Liver (tissue), 9 donors: Measurements from ENCODE around the gene TRAK1. TPM values are rescaled to one million over a fixed set of nuclear protein-coding genes. Genes with fewer than 3 reads are reported as not detected.

Source experiments
- DNase-seq: peaks from one replicate; pipeline ENCODE4 v3.0.0-alpha.2; 2017; ENCODE audit warnings: low spot score
- H3K27ac ChIP-seq, 2 donors: one replicate each; pipeline ENCODE4 v1.7.0; 2013; ENCODE audit warnings: inconsistent platforms in 2 of 2, low read length in 2 of 2, control low read depth in 1 of 2, low read depth in 1 of 2, mild to moderate bottlenecking in 1 of 2
- H3K27me3 ChIP-seq, 4 donors: one replicate each; pipeline versions ENCODE4 v1.6.1 to v1.7.0; 2013; ENCODE audit warnings: low read length in 3 of 4, inconsistent platforms in 1 of 4, mild to moderate bottlenecking in 1 of 4, moderate library complexity in 1 of 4; ENCODE audit not compliant: control insufficient read depth in 4 of 4, insufficient read depth in 4 of 4
- H3K36me3 ChIP-seq, 4 donors: one replicate each; pipeline versions ENCODE4 v1.6.1 to v1.7.0; 2013; ENCODE audit warnings: low read length in 3 of 4, mild to moderate bottlenecking in 3 of 4, low read depth in 1 of 4, moderate library complexity in 1 of 4; ENCODE audit not compliant: control insufficient read depth in 4 of 4, insufficient read depth in 3 of 4
- H3K4me1 ChIP-seq, 4 donors: one replicate each; pipeline versions ENCODE4 v1.6.1 to v1.7.0; 2013; ENCODE audit warnings: low read length in 3 of 4, mild to moderate bottlenecking in 3 of 4, moderate library complexity in 1 of 4; ENCODE audit not compliant: control insufficient read depth in 4 of 4, insufficient read depth in 4 of 4
- H3K4me3 ChIP-seq, 3 donors: one replicate each; pipeline versions ENCODE4 v1.6.1 to v1.7.0; 2013; ENCODE audit warnings: low read length in 3 of 3, control low read depth in 1 of 3, low read depth in 1 of 3, mild to moderate bottlenecking in 1 of 3
- H3K9ac ChIP-seq, 2 donors: one replicate each; pipeline ENCODE4 v1.7.0; 2013; ENCODE audit warnings: low read length in 2 of 2, mild to moderate bottlenecking in 2 of 2, moderate library complexity in 2 of 2, control low read depth in 1 of 2, low read depth in 1 of 2
- H3K9me3 ChIP-seq, 4 donors: one replicate each; pipeline versions ENCODE4 v1.6.1 to v1.7.0; 2013; ENCODE audit warnings: low read length in 3 of 4; ENCODE audit not compliant: control insufficient read depth in 4 of 4
- ATF3 ChIP-seq: IDR thresholded peaks from 2 replicates; pipeline ENCODE4 v1.6.1; 2016; ENCODE audit warnings: antibody characterized with exemption
- FOXA1 ChIP-seq: IDR thresholded peaks from 2 replicates; pipeline ENCODE4 v1.6.1; 2016; ENCODE audit warnings: antibody characterized with exemption
- HNF4A ChIP-seq, 2 donors: conservative IDR thresholded peaks; 2 replicates each; pipeline ENCODE4 v1.6.1; 2016; ENCODE audit warnings: antibody characterized with exemption in 2 of 2, mild to moderate bottlenecking in 2 of 2
- HNF4G ChIP-seq: IDR thresholded peaks from 2 replicates; pipeline ENCODE4 v1.6.1; 2016; ENCODE audit warnings: antibody characterized with exemption
- JUND ChIP-seq, 2 donors: IDR thresholded peaks; 2 replicates each; pipeline ENCODE4 v1.6.1; 2016; ENCODE audit warnings: antibody characterized with exemption in 2 of 2
- NR2F2 ChIP-seq: IDR thresholded peaks from 2 replicates; pipeline ENCODE4 v1.6.1; 2016; ENCODE audit warnings: antibody characterized with exemption
- RAD21 ChIP-seq, 2 donors: IDR thresholded peaks; 2 replicates each; pipeline ENCODE4 v1.6.1; 2016; ENCODE audit warnings: antibody characterized with exemption in 2 of 2, mild to moderate bottlenecking in 2 of 2
- RXRA ChIP-seq, 2 donors: IDR thresholded peaks; 2 replicates each; pipeline ENCODE4 v1.6.1; 2017 to 2018; ENCODE audit warnings: antibody characterized with exemption in 2 of 2, mild to moderate bottlenecking in 1 of 2
- SP1 ChIP-seq: IDR thresholded peaks from 2 replicates; pipeline ENCODE4 v1.6.1; 2018; ENCODE audit warnings: antibody characterized with exemption, mild to moderate bottlenecking
- ZBTB33 ChIP-seq: IDR thresholded peaks from 2 replicates; pipeline ENCODE4 v1.6.1; 2016; ENCODE audit warnings: antibody characterized with exemption
- WGBS: extraction: QIAGEN DNeasy Blood & Tissue Kit; methylation state at CpG from one replicate; pipeline ENCODE4 v1.1.7; 2013; 5-methylcytosine and 5-hydroxymethylcytosine counted together
- polyA plus RNA-seq, 2 donors: library from polyadenylated mRNA; stranded (reverse) in 1 of 2; unstranded in 1 of 2; fragments of 200-250 nt in 1 of 2; fragments of >200 nt in 1 of 2; fragmentation: Nextera tagmentation in 1 of 2; extraction: Ambion mirVana in 1 of 2; gene quantifications; one replicate each; pipeline versions ENCODE4 v1.2.1 to v1.2.3, GENCODE V29; 2013 to 2015
- total RNA-seq, 2 donors: library from RNA; depleted of rRNA; stranded (reverse); fragments of >200 nt; gene quantifications; one replicate each; pipeline ENCODE4 v1.2.3, GENCODE V29; 2014
- TF ChIP-seq, protein P1 (sequence below): IDR thresholded peaks from 2 replicates; pipeline ENCODE4 v1.6.1; 2016; ENCODE audit warnings: antibody characterized with exemption, mild to moderate bottlenecking
- TF ChIP-seq, protein P2 (sequence below): fragments of 150-350 bp; IDR thresholded peaks from 2 replicates; pipeline ENCODE4 v1.5.1; 2017; ENCODE audit warnings: improper control_type of control experiment, low read depth, low read length; ENCODE audit not compliant: missing input control
- TF ChIP-seq, protein P3 (sequence below): IDR thresholded peaks from 2 replicates; pipeline ENCODE4 v1.6.1; 2016; ENCODE audit warnings: antibody characterized with exemption
- donor health status: healthy.
- donor health status: healthy.
- donor health status: healthy.
- donor health status: healthy.
- donor health status: healthy.

Gene TRAK1
- total and polyA plus RNA-seq, 4 donors = 3.4 to 21.7 (median 8.6) TPM

- H3K36me3 ChIP-seq = no peaks in the 10 kb centered on the region
- peaks cover 0 to 5% (median 2%) of the 10 kb centered on the region in 4 donors for H3K4me1 ChIP-seq
- TF ChIP-seq ATF3 = no peak
- TF ChIP-seq SP1 = no peak
- no peak for TF ChIP-seq FOXA1
- no peak for TF ChIP-seq HNF4A (conservative IDR thresholded peaks at IDR 0.05)
- 88% methylated on average over 3 of the region's 3 CpGs for WGBS
- no peak overlapping the region for H3K4me3 ChIP-seq
- H3K27ac ChIP-seq = no peak overlapping the region
- DNase-seq = no peak
- no peaks in the 10 kb centered on the region for H3K27me3 ChIP-seq
- H3K9ac ChIP-seq = no peak overlapping the region
- no peaks in the 10 kb centered on the region for H3K9me3 ChIP-seq
Observed at GRCh38 chr3:42166214-42166613, 75.1 kb downstream of the TRAK1 start.

DNA sequence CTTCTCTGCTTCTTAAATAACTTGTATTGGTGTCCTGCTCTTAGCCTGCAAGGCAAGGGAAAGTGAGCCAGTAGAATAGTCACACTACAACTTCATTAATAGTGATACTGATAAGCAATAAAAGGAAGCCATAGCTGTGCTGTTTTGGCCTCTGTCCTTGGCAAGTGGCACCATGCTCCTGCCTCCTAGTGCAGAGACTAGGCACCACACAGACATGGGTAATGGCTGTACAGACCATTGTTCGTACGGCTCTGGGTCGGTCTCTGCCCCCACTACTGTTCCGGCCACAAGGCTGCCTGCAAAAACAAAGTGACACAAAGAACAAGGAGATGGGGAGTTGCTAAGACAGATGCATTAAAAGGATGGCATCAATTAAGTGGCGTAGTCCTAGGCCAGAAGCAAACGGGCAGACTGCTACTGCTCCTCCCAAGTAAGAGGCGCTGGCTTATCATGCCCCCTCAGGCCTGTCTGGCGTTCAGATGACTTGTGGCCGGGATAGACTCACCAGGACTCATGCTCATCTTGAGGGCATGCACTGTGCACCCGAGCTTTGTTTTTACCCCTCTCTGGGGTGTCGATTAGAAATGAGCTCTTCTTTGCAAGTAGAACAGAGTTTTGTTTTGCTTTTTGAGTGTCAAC, 75.6 kb downstream of the TRAK1 start:
- H3K9me3 ChIP-seq = no peaks in the 10 kb centered on the region
- DNase-seq = peak; percentile 75
- TF ChIP-seq, protein P1, sequence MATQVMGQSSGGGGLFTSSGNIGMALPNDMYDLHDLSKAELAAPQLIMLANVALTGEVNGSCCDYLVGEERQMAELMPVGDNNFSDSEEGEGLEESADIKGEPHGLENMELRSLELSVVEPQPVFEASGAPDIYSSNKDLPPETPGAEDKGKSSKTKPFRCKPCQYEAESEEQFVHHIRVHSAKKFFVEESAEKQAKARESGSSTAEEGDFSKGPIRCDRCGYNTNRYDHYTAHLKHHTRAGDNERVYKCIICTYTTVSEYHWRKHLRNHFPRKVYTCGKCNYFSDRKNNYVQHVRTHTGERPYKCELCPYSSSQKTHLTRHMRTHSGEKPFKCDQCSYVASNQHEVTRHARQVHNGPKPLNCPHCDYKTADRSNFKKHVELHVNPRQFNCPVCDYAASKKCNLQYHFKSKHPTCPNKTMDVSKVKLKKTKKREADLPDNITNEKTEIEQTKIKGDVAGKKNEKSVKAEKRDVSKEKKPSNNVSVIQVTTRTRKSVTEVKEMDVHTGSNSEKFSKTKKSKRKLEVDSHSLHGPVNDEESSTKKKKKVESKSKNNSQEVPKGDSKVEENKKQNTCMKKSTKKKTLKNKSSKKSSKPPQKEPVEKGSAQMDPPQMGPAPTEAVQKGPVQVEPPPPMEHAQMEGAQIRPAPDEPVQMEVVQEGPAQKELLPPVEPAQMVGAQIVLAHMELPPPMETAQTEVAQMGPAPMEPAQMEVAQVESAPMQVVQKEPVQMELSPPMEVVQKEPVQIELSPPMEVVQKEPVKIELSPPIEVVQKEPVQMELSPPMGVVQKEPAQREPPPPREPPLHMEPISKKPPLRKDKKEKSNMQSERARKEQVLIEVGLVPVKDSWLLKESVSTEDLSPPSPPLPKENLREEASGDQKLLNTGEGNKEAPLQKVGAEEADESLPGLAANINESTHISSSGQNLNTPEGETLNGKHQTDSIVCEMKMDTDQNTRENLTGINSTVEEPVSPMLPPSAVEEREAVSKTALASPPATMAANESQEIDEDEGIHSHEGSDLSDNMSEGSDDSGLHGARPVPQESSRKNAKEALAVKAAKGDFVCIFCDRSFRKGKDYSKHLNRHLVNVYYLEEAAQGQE = no peak
- no peak for TF ChIP-seq ZBTB33
- TF ChIP-seq HNF4G = no peak
- no peak for TF ChIP-seq NR2F2
- no peak for TF ChIP-seq RXRA (IDR thresholded peaks at IDR 0.05)
- no peak for TF ChIP-seq JUND (IDR thresholded peaks at IDR 0.05)
- TF ChIP-seq, protein P2, sequence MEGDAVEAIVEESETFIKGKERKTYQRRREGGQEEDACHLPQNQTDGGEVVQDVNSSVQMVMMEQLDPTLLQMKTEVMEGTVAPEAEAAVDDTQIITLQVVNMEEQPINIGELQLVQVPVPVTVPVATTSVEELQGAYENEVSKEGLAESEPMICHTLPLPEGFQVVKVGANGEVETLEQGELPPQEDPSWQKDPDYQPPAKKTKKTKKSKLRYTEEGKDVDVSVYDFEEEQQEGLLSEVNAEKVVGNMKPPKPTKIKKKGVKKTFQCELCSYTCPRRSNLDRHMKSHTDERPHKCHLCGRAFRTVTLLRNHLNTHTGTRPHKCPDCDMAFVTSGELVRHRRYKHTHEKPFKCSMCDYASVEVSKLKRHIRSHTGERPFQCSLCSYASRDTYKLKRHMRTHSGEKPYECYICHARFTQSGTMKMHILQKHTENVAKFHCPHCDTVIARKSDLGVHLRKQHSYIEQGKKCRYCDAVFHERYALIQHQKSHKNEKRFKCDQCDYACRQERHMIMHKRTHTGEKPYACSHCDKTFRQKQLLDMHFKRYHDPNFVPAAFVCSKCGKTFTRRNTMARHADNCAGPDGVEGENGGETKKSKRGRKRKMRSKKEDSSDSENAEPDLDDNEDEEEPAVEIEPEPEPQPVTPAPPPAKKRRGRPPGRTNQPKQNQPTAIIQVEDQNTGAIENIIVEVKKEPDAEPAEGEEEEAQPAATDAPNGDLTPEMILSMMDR = no peak
- TF ChIP-seq, protein P3, sequence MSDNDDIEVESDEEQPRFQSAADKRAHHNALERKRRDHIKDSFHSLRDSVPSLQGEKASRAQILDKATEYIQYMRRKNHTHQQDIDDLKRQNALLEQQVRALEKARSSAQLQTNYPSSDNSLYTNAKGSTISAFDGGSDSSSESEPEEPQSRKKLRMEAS = no peak
- TF ChIP-seq RAD21 (IDR thresholded peaks at IDR 0.05) = no peak
- no peak overlapping the region for H3K4me3 ChIP-seq
- 96% methylated on average over 11 of the region's 11 CpGs for WGBS
- no peak overlapping the region for H3K27ac ChIP-seq
- no peaks in the 10 kb centered on the region for H3K27me3 ChIP-seq
- H3K4me1 ChIP-seq = peaks cover 0 to 5% (median 2%) of the 10 kb centered on the region in 4 donors
- no peaks in the 10 kb centered on the region for H3K36me3 ChIP-seq
- H3K9ac ChIP-seq = no peak overlapping the region
